GM12865 (cell line): Measurements from ENCODE around the gene RASAL1.

ENCODE experiments used
- DNase-seq: peaks from one replicate; pipeline ENCODE4 v3.0.0; 2010; ENCODE audit warnings: low read depth
- H3K4me3 ChIP-seq: 2 replicates; pipeline ENCODE4 v1.5.1; 2011; ENCODE audit warnings: mild to moderate bottlenecking, low read depth, low read length, control low read depth
- TF ChIP-seq, protein P1 (sequence below): IDR thresholded peaks from 2 replicates; pipeline ENCODE4 v1.5.1; 2011; ENCODE audit warnings: low read length, control low read depth, low read depth, inconsistent platforms; ENCODE audit not compliant: insufficient read depth; ENCODE audit errors: missing control alignments

Gene RASAL1

DNA sequence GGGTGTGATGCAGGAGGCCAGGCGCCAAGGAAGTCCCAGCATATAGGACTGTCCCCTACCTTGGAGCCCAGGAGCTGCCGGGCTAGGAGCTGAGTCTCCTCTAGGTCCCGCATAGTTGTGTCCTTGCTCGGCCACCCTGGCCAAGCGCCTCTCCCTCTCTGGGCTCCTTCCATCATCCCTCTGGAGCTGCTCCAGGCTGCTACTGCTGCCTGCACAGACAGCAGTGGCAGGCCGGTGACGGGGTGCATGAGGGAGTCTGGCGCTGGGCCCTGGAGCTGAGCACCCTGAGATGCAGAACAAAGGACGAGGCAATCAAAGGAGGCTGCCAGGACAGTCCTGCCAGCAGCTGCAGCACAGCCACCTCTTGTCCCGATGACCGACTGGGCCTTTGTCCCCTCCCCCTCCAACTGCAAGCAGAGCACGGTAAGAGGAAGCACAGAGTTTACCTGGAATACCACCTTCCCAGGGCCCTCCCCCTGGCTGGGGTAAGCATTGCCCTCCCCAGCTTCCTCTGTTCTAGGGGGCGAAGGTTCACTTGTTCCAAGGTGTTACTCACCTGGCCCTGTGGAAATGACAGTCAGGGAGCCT is 68.7 kb downstream of the RASAL1 start:
- DNase-seq, result no peak
- TF ChIP-seq, protein P1, sequence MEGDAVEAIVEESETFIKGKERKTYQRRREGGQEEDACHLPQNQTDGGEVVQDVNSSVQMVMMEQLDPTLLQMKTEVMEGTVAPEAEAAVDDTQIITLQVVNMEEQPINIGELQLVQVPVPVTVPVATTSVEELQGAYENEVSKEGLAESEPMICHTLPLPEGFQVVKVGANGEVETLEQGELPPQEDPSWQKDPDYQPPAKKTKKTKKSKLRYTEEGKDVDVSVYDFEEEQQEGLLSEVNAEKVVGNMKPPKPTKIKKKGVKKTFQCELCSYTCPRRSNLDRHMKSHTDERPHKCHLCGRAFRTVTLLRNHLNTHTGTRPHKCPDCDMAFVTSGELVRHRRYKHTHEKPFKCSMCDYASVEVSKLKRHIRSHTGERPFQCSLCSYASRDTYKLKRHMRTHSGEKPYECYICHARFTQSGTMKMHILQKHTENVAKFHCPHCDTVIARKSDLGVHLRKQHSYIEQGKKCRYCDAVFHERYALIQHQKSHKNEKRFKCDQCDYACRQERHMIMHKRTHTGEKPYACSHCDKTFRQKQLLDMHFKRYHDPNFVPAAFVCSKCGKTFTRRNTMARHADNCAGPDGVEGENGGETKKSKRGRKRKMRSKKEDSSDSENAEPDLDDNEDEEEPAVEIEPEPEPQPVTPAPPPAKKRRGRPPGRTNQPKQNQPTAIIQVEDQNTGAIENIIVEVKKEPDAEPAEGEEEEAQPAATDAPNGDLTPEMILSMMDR, result no peak
- no peak overlapping the region for H3K4me3 ChIP-seq

- DNase-seq, result peak; percentile 29
- TF ChIP-seq, protein P1, result no peak
- no peak overlapping the region for H3K4me3 ChIP-seq
These were observed 70.2 kb downstream of the RASAL1 start for GRCh38 chr12:113065126-113066007.

DNA sequence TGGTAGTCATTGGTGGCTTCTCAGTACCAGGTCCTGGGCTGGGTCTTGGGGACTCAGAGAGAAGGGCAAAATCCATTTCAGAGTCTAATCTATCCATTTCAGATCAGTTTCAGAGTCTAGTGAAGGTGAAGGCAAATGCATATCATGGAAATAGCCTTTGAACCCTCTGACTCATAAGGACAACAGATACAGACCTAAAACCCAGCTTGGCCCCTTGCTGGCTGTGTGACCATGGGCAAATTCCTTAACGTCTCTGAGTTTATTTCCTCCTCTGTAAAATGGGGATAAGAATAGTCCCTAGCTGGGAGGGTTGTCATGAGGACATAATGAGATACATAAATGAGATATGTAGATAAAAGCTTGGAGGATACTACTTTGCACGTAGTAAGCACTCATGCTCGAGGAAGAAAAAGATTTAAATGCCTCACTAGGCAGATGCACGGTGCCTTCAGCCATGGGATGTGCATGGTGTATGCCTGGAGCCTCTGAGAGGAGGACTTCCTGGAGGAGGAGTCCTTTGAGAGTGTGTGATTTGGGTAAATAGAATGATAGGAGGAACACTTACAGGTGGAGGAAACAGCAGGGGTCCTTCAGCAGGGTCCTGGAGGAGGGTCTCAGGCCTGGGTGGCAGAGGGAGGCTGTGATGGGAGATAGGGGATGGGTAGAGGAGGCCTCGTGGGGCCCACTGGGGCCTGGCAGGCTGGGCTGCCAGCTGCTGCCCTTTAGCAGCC is 71.0 kb downstream of the RASAL1 start:
- DNase-seq, result no peak
- TF ChIP-seq, protein P1, result no peak
- H3K4me3 ChIP-seq, result no peak overlapping the region

GRCh38 chr12:113063396-113064350 is 71.9 kb downstream of the RASAL1 start:
- TF ChIP-seq, protein P1, result no peak
- no peak overlapping the region for H3K4me3 ChIP-seq
- no peak for DNase-seq

- DNase-seq, result no peak
These were observed 72.8 kb downstream of the RASAL1 start for GRCh38 chr12:113062502-113063395.

More at GRCh38 chr12:113062502-113063395, 72.8 kb downstream of the RASAL1 start:
- TF ChIP-seq, protein P1, result no peak
- H3K4me3 ChIP-seq, result no peak overlapping the region
